Stimulated activated effector memory CD8-positive, alpha-beta T cell treated with anti-CD3 and anti-CD28 coated beads, Interleukin-12 subunit alpha, Interleukin-12 subunit beta, amount 100 ng/mL, for 72 hours (primary cell): ENCODE measurements around the gene ME3.

ENCODE experiments used
- ATAC-seq: fragments of 150-1000 bp; cut with Tn5 transposase; 2 replicates; pipeline ENCODE4 v1.10.0; 2021
- DNase-seq, 2 donors: peaks; one replicate each; pipeline ENCODE4 v3.0.0; 2021 to 2022; ENCODE audit warnings: low spot score in 2 of 2
- H3K27ac Mint-ChIP-seq: one replicate; pipeline ENCODE4 v1.8.0; 2022; ENCODE audit warnings: mild to moderate bottlenecking, mixed read lengths
- H3K36me3 Mint-ChIP-seq: one replicate; pipeline ENCODE4 v1.8.0; 2022; ENCODE audit warnings: mild to moderate bottlenecking, mixed read lengths
- H3K4me1 Mint-ChIP-seq: one replicate; pipeline ENCODE4 v1.8.0; 2022; ENCODE audit warnings: mixed read lengths
- H3K4me3 Mint-ChIP-seq: one replicate; pipeline ENCODE4 v1.8.0; 2022; ENCODE audit warnings: mild to moderate bottlenecking, mixed read lengths
- H3K9me3 Mint-ChIP-seq: one replicate; pipeline ENCODE4 v1.8.0; 2022; ENCODE audit warnings: mixed read lengths

ME3 gene

GRCh38 chr11:86672007-86672621, at the start of gene ME3:
Gene ME3, minus strand, starts transcription at chr11:86672616.
- Mint-ChIP-seq H3K27ac (no peak within 1 kb of the TSS), H3K4me3 (peak within 1 kb of the TSS; percentile 58)
- peak; percentile 78 for ATAC-seq

DNA sequence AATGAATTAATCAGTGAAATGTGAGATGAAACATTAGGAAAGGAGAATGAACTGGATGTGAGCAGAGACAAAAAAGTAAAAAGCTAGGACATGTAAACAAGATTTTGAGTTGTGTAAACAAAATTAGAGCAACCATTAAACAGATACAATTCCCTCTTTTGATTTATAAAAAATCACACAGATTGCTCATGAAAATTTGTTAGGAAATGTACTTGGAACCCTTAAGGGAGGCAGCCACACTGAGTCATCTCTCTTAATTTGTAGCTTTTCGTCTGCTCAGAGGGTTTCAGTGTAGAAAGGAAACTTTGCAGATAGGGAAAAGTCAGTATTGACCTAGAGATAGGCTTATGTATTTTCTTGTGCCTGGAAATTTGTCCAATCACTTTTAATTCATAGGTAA, 49.6 kb upstream of the ME3 start:
- Mint-ChIP-seq H3K4me1 (no peaks in the 10 kb centered on the region), H3K4me3 (no peak overlapping the region), H3K27ac (no peak overlapping the region), H3K36me3 (no peaks in the 10 kb centered on the region), H3K9me3 (peaks cover 8% of the 10 kb centered on the region)
- DNase-seq (no peak), ATAC-seq (no peak)

More at GRCh38 chr11:86672007-86672621, at the start of gene ME3:
- no peaks in the 10 kb centered on the region for H3K4me1 Mint-ChIP-seq
- H3K36me3 Mint-ChIP-seq, result no peaks in the 10 kb centered on the region
- DNase-seq, result peak in 1 of 2 donors; percentile 66
- no peaks in the 10 kb centered on the region for H3K9me3 Mint-ChIP-seq

DNA sequence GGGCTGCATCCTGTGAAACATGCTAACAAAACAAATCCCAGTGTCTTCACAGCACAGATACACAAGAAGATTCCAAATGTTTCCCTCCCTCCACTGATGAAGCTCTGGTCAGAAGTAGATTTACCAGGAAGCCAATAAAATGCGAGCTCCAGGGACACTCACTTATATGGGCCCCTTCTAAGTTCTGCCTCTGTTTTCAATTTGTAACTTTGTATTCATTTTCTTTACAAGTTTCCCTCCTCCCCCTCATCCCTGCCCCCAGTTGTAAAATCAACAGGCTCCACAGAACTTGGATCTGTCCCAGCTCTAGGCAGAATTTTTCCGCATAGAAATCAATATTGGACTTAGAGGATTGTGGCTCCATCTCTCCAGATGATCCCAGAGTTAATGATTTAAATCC, 48.1 kb upstream of the ME3 start:
- ATAC-seq, result no peak
- Mint-ChIP-seq H3K4me3 (no peak overlapping the region), H3K9me3 (peaks cover 8% of the 10 kb centered on the region), H3K36me3 (no peaks in the 10 kb centered on the region), H3K27ac (no peak overlapping the region), H3K4me1 (no peaks in the 10 kb centered on the region)
- DNase-seq, result no peak

- Mint-ChIP-seq H3K36me3 (no peaks in the 10 kb centered on the region), H3K27ac (no peak overlapping the region), H3K4me1 (no peaks in the 10 kb centered on the region), H3K9me3 (peaks cover 8% of the 10 kb centered on the region), H3K4me3 (no peak overlapping the region)
- DNase-seq, result no peak
- ATAC-seq, result no peak
These were observed 47.5 kb upstream of the ME3 start for GRCh38 chr11:86719781-86720463.

GRCh38 chr11:86718999-86719398, 46.6 kb upstream of the ME3 start:
- no peak for ATAC-seq
- Mint-ChIP-seq H3K9me3 (peaks cover 8% of the 10 kb centered on the region), H3K4me1 (no peaks in the 10 kb centered on the region), H3K4me3 (no peak overlapping the region), H3K36me3 (no peaks in the 10 kb centered on the region), H3K27ac (no peak overlapping the region)
- no peak for DNase-seq

GRCh38 chr11:86718521-86718920, 46.1 kb upstream of the ME3 start:
- Mint-ChIP-seq H3K27ac (no peak overlapping the region), H3K36me3 (no peaks in the 10 kb centered on the region), H3K4me1 (no peaks in the 10 kb centered on the region), H3K4me3 (no peak overlapping the region), H3K9me3 (peaks cover 8% of the 10 kb centered on the region)
- no peak for ATAC-seq
- no peak for DNase-seq

DNA sequence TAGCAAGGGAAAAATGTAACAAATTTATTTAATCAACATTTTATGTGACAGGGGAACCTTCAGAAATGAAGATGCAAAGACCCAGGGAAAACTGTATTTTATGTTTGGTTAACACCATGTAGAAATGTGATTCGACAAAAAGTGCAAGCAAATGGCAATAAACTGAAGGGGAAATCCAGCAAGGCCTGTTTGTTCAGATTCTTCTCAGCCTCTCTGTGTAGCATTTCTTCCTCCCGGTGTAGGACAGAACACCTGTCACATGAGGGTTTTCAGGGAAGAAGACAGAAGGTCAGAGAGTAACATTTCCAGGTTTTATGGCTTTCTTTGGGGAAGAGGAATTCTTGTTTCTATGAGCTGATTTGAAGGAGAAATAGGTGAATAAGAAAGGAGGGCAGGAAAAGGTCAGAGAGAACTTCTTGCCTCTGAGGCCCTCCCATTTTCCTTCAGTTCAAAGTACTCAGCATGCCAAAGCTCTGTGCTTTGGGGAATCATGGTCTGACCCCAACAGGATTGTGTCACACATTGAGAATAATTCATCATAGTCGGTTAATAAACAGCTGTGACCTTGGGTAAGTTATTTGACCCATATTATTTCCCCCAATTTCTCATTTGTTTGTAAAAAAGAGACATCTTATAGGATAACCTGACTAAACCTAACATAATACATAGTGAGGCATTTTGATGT, 45.5 kb upstream of the ME3 start:
- no peak overlapping the region for H3K4me3 Mint-ChIP-seq
- DNase-seq (no peak), ATAC-seq (no peak)
- H3K36me3 Mint-ChIP-seq, result no peaks in the 10 kb centered on the region
- H3K9me3 Mint-ChIP-seq, result peaks cover 6% of the 10 kb centered on the region
- H3K4me1 Mint-ChIP-seq, result no peaks in the 10 kb centered on the region
- no peak overlapping the region for H3K27ac Mint-ChIP-seq

DNA sequence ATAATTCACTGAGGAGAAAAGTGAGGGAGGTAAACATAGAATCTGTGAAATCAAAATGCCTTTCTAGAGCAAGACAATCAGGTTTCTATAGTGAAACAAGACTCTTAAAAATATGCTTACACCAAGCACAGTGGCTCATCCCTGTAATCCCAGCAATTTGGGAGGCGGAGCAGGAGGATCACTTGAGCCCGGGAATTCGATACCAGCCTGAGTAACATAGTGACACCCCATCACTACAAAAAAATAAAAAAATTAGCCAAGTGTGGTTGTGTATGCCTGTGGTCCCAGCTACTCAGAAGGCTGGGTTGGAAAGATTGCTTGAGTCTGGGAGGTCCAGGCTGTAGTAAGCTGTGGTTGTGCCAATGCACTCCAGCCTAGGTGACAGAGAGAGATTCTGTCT, 43.2 kb upstream of the ME3 start:
- DNase-seq (no peak), ATAC-seq (no peak)
- Mint-ChIP-seq H3K9me3 (peaks cover 3% of the 10 kb centered on the region), H3K4me3 (no peak overlapping the region), H3K4me1 (no peaks in the 10 kb centered on the region), H3K27ac (no peak overlapping the region), H3K36me3 (no peaks in the 10 kb centered on the region)

- H3K36me3 Mint-ChIP-seq, result no peaks in the 10 kb centered on the region
- ATAC-seq, result no peak
- peaks cover 9% of the 10 kb centered on the region for H3K9me3 Mint-ChIP-seq
- no peak overlapping the region for H3K4me3 Mint-ChIP-seq
- no peak overlapping the region for H3K27ac Mint-ChIP-seq
- DNase-seq, result no peak
- no peaks in the 10 kb centered on the region for H3K4me1 Mint-ChIP-seq
These were observed 41.1 kb upstream of the ME3 start for GRCh38 chr11:86713552-86713951.

- Mint-ChIP-seq H3K4me3 (no peak overlapping the region), H3K9me3 (peaks cover 9% of the 10 kb centered on the region), H3K27ac (no peak overlapping the region), H3K4me1 (no peaks in the 10 kb centered on the region), H3K36me3 (no peaks in the 10 kb centered on the region)
- DNase-seq, result no peak
- no peak for ATAC-seq
These were observed 38.5 kb upstream of the ME3 start for GRCh38 chr11:86710936-86711335.

GRCh38 chr11:86708669-86709068, 36.3 kb upstream of the ME3 start:
- Mint-ChIP-seq H3K4me1 (no peaks in the 10 kb centered on the region), H3K4me3 (no peak overlapping the region), H3K27ac (no peak overlapping the region), H3K36me3 (no peaks in the 10 kb centered on the region), H3K9me3 (peaks cover 9% of the 10 kb centered on the region)
- DNase-seq, result no peak
- ATAC-seq, result no peak

DNA sequence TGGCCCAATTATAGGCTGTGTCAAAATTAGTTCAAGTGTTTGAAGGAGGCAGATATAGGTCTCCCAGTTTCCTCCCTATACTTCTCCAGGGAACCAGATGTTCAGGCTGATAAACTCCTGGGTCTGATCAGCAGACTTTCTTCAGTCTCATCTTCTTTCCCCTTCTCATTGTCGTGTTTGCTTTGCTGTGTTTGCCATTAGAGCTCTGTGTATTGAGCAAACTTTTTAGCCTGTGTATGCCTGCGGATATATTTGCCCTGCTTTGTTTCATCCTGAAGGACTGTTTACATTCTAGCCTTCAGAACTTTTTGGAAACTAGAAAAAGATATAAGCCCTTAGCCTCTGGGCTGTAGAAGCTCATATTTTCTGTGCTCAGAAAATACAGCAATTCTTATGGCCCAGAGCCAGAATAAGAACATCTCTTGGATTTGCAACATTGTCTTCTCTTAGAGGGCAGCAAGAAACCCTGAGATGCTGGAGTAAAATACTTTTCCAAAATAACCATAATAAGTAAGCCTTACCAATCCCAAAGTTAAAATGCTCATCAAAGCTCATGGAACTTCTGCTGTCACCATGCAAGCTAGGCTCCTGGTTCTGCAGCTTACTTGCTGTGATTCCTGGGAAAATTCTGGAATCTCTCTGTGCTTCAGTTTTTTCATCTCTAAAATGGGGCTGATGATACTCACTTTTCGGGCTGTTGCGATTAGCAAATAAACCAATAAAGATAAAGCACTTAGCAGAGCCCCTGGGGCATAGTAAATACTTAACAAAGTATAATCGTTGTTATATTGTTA, 34.1 kb upstream of the ME3 start:
- no peak overlapping the region for H3K27ac Mint-ChIP-seq
- H3K9me3 Mint-ChIP-seq, result peaks cover 9% of the 10 kb centered on the region
- ATAC-seq (no peak), DNase-seq (no peak)
- no peaks in the 10 kb centered on the region for H3K36me3 Mint-ChIP-seq
- H3K4me1 Mint-ChIP-seq, result no peaks in the 10 kb centered on the region
- no peak overlapping the region for H3K4me3 Mint-ChIP-seq

DNA sequence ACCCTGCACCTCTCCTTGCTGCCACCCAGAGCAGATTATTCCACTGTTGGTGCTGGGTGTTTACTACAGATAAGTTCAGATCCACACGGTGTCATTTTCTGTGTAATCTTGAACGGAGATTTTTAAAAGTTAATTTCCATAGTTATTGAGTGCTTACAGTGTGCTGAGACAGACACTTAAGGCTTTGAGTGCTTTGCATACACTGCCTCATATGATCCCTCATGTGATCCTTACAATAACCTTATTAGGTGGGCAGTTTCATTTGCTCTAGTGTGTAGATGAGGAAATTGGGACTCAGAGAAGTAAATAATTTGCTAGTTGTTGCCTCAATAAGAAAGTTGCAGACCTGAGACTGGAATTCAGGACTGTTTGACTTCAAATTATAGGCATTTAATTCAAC, 32.3 kb upstream of the ME3 start:
- H3K27ac Mint-ChIP-seq, result no peak overlapping the region
- DNase-seq (no peak), ATAC-seq (no peak)
- no peaks in the 10 kb centered on the region for H3K4me1 Mint-ChIP-seq
- H3K9me3 Mint-ChIP-seq, result peaks cover 2% of the 10 kb centered on the region
- no peak overlapping the region for H3K4me3 Mint-ChIP-seq
- H3K36me3 Mint-ChIP-seq, result no peaks in the 10 kb centered on the region

GRCh38 chr11:86703987-86704386, 31.6 kb upstream of the ME3 start:
- ATAC-seq (no peak), DNase-seq (no peak)
- Mint-ChIP-seq H3K4me3 (no peak overlapping the region), H3K27ac (no peak overlapping the region), H3K36me3 (no peaks in the 10 kb centered on the region), H3K9me3 (no peaks in the 10 kb centered on the region), H3K4me1 (no peaks in the 10 kb centered on the region)

- Mint-ChIP-seq H3K9me3 (no peaks in the 10 kb centered on the region), H3K27ac (no peak overlapping the region), H3K4me3 (no peak overlapping the region), H3K4me1 (no peaks in the 10 kb centered on the region), H3K36me3 (no peaks in the 10 kb centered on the region)
- ATAC-seq, result no peak
- no peak for DNase-seq
These were observed 30.0 kb upstream of the ME3 start for GRCh38 chr11:86702220-86702983.
